ENCODE results near the gene TMEM185A.
"Not testable (repeated sequence)": the region's sequence is repeated elsewhere in the genome, so short reads cannot be mapped to it uniquely, and the experiment has no call there.

TMEM185A gene

DNA sequence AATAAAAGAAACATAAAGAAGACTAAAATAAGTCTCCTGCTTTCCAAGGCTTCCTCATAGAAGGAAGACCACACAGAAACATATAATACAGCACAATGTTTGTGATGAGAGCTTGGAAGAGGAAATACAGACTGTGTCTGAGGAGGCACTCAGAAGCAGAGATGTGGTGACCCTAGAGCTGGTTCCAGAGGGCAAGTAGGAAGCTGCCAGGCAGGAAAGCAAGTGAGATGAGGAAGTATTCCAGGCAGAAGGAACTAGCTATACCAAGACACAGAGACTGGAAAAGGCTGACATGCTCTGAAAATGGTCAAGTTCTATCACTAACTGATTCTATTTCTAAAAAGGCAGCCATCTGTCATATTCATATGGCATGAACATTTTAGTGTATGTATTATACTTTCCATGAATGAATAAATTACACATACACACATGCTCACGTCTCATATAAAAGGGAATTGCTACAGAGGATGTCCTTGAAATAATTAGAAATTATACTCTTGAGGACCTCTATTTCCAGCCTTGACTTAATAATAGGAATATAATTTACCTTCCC, 19.9 kb downstream of the TMEM185A start:
- Histone ChIP-seq H3K27me3 (ENCODE audit: control insufficient read depth, low read length) (no peaks in the 10 kb centered on the region), H3K27ac (ENCODE audit: low read depth, low read length) (no peak overlapping the region), H3K9me3 (ENCODE audit: control insufficient read depth, insufficient read depth, low read length) (no peaks in the 10 kb centered on the region), H3K4me1 (ENCODE audit: control insufficient read depth, low read length) (no peaks in the 10 kb centered on the region), H3K9me2 (replicated peaks; ENCODE audit: control insufficient read depth, low read length) (no peaks in the 10 kb centered on the region), H3K4me3 (ENCODE audit: low read length) (no peak overlapping the region), H3K36me3 (ENCODE audit: control insufficient read depth, low read length) (no peaks in the 10 kb centered on the region), H3F3A (ENCODE audit: control insufficient read depth, insufficient read depth) (no peaks in the 10 kb centered on the region), H3K4me2 (ENCODE audit: low read length) (no peak overlapping the region), H4K20me1 (ENCODE audit: control insufficient read depth, insufficient read depth, low read depth, low read length) (no peaks in the 10 kb centered on the region), H3K79me2 (ENCODE audit: control insufficient read depth, low read length) (peaks cover 8% of the 10 kb centered on the region; the same call in 1 of the 2 replicates)
- TF ChIP-seq EZH2phosphoT487 (IDR thresholded peaks at IDR 0.05; ENCODE audit: borderline replicate concordance, low read length) = no peak
- TF ChIP-seq, protein P1, sequence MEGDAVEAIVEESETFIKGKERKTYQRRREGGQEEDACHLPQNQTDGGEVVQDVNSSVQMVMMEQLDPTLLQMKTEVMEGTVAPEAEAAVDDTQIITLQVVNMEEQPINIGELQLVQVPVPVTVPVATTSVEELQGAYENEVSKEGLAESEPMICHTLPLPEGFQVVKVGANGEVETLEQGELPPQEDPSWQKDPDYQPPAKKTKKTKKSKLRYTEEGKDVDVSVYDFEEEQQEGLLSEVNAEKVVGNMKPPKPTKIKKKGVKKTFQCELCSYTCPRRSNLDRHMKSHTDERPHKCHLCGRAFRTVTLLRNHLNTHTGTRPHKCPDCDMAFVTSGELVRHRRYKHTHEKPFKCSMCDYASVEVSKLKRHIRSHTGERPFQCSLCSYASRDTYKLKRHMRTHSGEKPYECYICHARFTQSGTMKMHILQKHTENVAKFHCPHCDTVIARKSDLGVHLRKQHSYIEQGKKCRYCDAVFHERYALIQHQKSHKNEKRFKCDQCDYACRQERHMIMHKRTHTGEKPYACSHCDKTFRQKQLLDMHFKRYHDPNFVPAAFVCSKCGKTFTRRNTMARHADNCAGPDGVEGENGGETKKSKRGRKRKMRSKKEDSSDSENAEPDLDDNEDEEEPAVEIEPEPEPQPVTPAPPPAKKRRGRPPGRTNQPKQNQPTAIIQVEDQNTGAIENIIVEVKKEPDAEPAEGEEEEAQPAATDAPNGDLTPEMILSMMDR (IDR thresholded peaks at IDR 0.05; ENCODE audit: low read depth, low read length, poor library complexity, severe bottlenecking) = no peak

DNA sequence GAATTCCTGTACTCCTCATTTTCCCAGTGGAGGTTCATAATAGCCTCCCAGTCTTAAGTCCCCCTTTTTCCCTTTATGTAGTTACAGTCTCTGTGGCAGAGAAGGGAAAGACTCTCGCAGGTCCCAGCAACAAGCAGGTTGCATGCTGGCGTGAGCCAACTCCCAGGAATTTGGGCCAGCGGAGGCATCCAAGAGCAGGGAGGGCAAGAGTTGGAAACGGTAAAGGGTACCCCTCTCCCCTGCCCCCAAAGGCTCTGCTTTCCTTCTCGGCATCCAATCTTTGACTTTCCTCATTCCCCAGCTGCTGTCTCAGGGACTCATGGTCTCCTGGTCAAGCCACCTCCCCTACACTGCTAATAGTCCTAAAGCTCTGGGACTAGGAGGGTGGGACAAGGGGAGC, 21.1 kb downstream of the TMEM185A start:
- no peaks in the 10 kb centered on the region for H4K20me1 ChIP-seq (ENCODE audit: control insufficient read depth, insufficient read depth, low read depth, low read length)
- H3K27ac ChIP-seq (ENCODE audit: low read depth, low read length) = no peak overlapping the region
- H3K9me2 ChIP-seq (replicated peaks; ENCODE audit: control insufficient read depth, low read length) = no peaks in the 10 kb centered on the region
- H3K9me3 ChIP-seq (ENCODE audit: control insufficient read depth, insufficient read depth, low read length) = no peaks in the 10 kb centered on the region
- H3K4me1 ChIP-seq (ENCODE audit: control insufficient read depth, low read length) = no peaks in the 10 kb centered on the region
- peaks cover 3% of the 10 kb centered on the region; the same call in 1 of the 2 replicates for H3K79me2 ChIP-seq (ENCODE audit: control insufficient read depth, low read length)
- H3F3A ChIP-seq (ENCODE audit: control insufficient read depth, insufficient read depth) = no peaks in the 10 kb centered on the region
- TF ChIP-seq, protein P1 (IDR thresholded peaks at IDR 0.05; ENCODE audit: low read depth, low read length, poor library complexity, severe bottlenecking) = no peak
- no peak for TF ChIP-seq EZH2phosphoT487 (IDR thresholded peaks at IDR 0.05; ENCODE audit: borderline replicate concordance, low read length)
- H3K27me3 ChIP-seq (ENCODE audit: control insufficient read depth, low read length) = no peaks in the 10 kb centered on the region
- H3K4me3 ChIP-seq (ENCODE audit: low read length) = no peak overlapping the region
- H3K4me2 ChIP-seq (ENCODE audit: low read length) = no peak overlapping the region
- no peaks in the 10 kb centered on the region for H3K36me3 ChIP-seq (ENCODE audit: control insufficient read depth, low read length)

DNA sequence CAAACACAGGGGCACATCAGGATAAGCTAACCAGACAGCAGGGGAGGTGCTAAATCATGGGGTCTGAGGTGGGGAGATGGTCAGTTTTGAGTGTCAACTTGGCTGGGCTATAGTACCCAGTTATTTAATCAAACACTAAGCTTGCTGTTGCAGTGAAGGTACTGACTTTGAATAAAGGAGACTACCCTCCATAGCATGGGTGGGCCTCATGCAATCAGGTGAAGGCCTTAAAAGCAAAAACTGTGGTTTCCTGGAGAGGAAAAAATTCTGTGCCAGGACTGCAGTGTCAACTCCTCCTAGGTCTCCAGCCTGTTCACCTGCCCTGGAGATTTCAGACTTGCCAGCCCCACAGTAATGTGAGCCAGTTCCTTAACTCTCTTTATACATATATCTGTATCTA, 23.9 kb downstream of the TMEM185A start:
- Histone ChIP-seq H3K36me3 (ENCODE audit: control insufficient read depth, low read length) (no peaks in the 10 kb centered on the region), H3K79me2 (ENCODE audit: control insufficient read depth, low read length) (no peaks in the 10 kb centered on the region), H3K9me2 (replicated peaks; ENCODE audit: control insufficient read depth, low read length) (no peaks in the 10 kb centered on the region), H3K27me3 (ENCODE audit: control insufficient read depth, low read length) (no peaks in the 10 kb centered on the region), H3K4me3 (ENCODE audit: low read length) (no peak overlapping the region), H3K4me2 (ENCODE audit: low read length) (no peak overlapping the region), H4K20me1 (ENCODE audit: control insufficient read depth, insufficient read depth, low read depth, low read length) (no peaks in the 10 kb centered on the region), H3K9me3 (ENCODE audit: control insufficient read depth, insufficient read depth, low read length) (no peaks in the 10 kb centered on the region), H3K4me1 (ENCODE audit: control insufficient read depth, low read length) (no peaks in the 10 kb centered on the region), H3F3A (ENCODE audit: control insufficient read depth, insufficient read depth) (no peaks in the 10 kb centered on the region), H3K27ac (ENCODE audit: low read depth, low read length) (no peak overlapping the region)
- TF ChIP-seq, protein P1 (IDR thresholded peaks at IDR 0.05; ENCODE audit: low read depth, low read length, poor library complexity, severe bottlenecking) = no peak
- TF ChIP-seq EZH2phosphoT487 (IDR thresholded peaks at IDR 0.05; ENCODE audit: borderline replicate concordance, low read length) = no peak

DNA sequence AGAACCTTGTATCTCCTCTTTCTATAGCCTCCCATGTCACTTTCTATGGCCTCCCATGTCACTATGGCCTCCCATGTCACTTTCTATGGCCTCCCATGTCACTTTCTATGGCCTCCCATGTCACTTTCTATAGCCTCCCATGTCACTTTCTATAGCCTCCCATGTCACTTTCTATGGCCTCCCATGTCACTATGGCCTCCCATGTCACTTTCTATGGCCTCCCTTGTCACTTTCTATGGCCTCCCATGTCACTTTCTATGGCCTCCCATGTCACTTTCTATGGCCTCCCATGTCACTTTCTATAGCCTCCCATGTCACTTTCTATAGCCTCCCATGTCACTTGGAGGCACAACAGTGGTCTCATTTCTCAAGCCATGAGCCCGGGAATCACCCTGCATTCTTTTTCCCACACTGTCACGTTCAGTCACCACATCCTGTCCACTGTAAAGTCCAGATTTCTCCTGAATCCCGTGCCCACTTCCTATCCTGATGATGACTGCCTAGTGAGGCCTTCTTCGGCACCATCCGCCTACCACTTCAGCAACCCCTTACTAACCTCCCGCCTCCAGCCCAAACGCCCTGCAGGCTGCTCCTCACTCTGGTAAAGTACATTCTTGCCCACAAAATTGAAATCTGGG, 26.2 kb downstream of the TMEM185A start:
- not testable (repeated sequence) for H3K27me3 ChIP-seq (ENCODE audit: control insufficient read depth, low read length); H4K20me1 ChIP-seq (ENCODE audit: control insufficient read depth, insufficient read depth, low read depth, low read length); H3K79me2 ChIP-seq (ENCODE audit: control insufficient read depth, low read length); H3K4me1 ChIP-seq (ENCODE audit: control insufficient read depth, low read length); H3K4me3 ChIP-seq (ENCODE audit: low read length); H3K9me3 ChIP-seq (ENCODE audit: control insufficient read depth, insufficient read depth, low read length); H3K27ac ChIP-seq (ENCODE audit: low read depth, low read length); H3K36me3 ChIP-seq (ENCODE audit: control insufficient read depth, low read length); H3K9me2 ChIP-seq (replicated peaks; ENCODE audit: control insufficient read depth, low read length); H3K4me2 ChIP-seq (ENCODE audit: low read length); H3F3A ChIP-seq (ENCODE audit: control insufficient read depth, insufficient read depth)

DNA sequence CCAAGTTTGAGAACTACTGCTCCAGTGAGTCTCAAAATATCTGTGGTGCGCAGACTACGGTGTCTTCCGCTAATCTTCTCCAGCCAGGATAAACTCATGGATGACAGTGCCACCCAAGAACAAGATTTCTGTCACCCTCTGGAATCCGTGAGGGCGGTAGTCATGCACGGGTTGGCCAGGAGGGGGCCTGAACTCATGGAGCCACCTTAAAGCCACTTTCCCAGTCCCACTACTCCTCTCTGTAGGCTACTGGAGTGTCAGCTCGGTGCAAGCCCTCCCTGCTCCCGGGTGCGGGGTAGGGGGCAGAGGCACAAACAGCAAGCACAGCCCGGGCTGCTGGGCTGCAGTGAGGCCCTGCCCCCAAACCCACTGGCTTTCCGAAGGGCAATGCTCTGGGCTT, 33.0 kb downstream of the TMEM185A start:
- not testable (repeated sequence) for H3F3A ChIP-seq (ENCODE audit: control insufficient read depth, insufficient read depth); H3K4me3 ChIP-seq (ENCODE audit: low read length); H4K20me1 ChIP-seq (ENCODE audit: control insufficient read depth, insufficient read depth, low read depth, low read length); H3K4me1 ChIP-seq (ENCODE audit: control insufficient read depth, low read length); H3K27me3 ChIP-seq (ENCODE audit: control insufficient read depth, low read length); H3K4me2 ChIP-seq (ENCODE audit: low read length); H3K36me3 ChIP-seq (ENCODE audit: control insufficient read depth, low read length); H3K79me2 ChIP-seq (ENCODE audit: control insufficient read depth, low read length); H3K27ac ChIP-seq (ENCODE audit: low read depth, low read length); H3K9me3 ChIP-seq (ENCODE audit: control insufficient read depth, insufficient read depth, low read length); H3K9me2 ChIP-seq (replicated peaks; ENCODE audit: control insufficient read depth, low read length)

DNA sequence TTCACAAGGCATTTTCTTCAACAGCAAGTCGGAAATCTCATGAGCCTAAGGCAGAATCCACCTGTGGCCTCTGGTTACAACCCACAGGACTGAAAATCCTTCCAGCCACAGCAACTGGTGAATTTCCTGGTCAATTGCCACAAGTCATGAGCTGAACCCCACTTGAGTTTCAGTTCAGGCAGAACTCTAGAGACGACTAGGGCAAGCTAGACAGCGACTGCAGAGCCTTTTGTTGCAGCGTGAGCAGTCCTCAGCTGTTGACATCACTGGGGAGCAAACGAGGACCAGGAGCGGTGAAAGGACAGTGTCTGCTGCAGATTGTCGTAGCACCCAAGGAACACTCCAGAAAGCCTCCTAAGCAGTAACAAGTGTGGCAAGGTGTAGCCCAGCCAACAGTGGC, 35.6 kb downstream of the TMEM185A start:
- not testable (repeated sequence) for H3K4me1 ChIP-seq (ENCODE audit: control insufficient read depth, low read length); H3K27ac ChIP-seq (ENCODE audit: low read depth, low read length); H3K9me3 ChIP-seq (ENCODE audit: control insufficient read depth, insufficient read depth, low read length); H3F3A ChIP-seq (ENCODE audit: control insufficient read depth, insufficient read depth); H3K79me2 ChIP-seq (ENCODE audit: control insufficient read depth, low read length); H4K20me1 ChIP-seq (ENCODE audit: control insufficient read depth, insufficient read depth, low read depth, low read length); H3K4me3 ChIP-seq (ENCODE audit: low read length); H3K36me3 ChIP-seq (ENCODE audit: control insufficient read depth, low read length); H3K9me2 ChIP-seq (replicated peaks; ENCODE audit: control insufficient read depth, low read length); H3K27me3 ChIP-seq (ENCODE audit: control insufficient read depth, low read length); H3K4me2 ChIP-seq (ENCODE audit: low read length)

All from DOHH2 (cell line).